A549 (cell line): ENCODE data around the gene IFFO2. TPM values are rescaled to one million over a fixed set of nuclear protein-coding genes. Genes with fewer than 3 reads are reported as not detected.

ENCODE experiments used
- ATAC-seq, 2 experiments: fragments of 200-7000 bp in 1 of 2; fragments of >200 bp in 1 of 2; cut with Nextera tagmentation in 1 of 2; cut with Tn5 transposase in 1 of 2; 3 replicates each; pipeline versions ENCODE4 v1.8.0 to v1.9.1; 2018 to 2020; ENCODE audit warnings: mild to moderate bottlenecking in 1 of 2, moderate library complexity in 1 of 2
- CTCF ChIA-PET: fragments of 300-600 bp; sonication (Branson Sonifier 250); formaldehyde crosslinking; extraction: SDS; loops from one replicate; lab custom pipeline; 2021; ENCODE audit warnings: antibody characterized with exemption, inconsistent platforms; lab: Yijun Ruan, JAX
- POLR2A ChIA-PET: fragments of 350-600 bp; formaldehyde crosslinking; extraction: SDS; loops from one replicate; lab custom pipeline; 2021; ENCODE audit warnings: antibody characterized with exemption, inconsistent platforms; lab: Yijun Ruan, JAX
- DNase-seq, 2 experiments: peaks; one replicate each; pipeline versions ENCODE4 v3.0.0 to v3.0.0-alpha.2; 2011 to 2016; ENCODE audit warnings: low read depth in 1 of 2, low spot score in 1 of 2
- FAIRE-seq: peaks from 2 replicates; lab custom pipeline; 2011; peaks lifted over from hg19 to GRCh38; lab: Jason Lieb, UNC
- H3K27ac ChIP-seq, 2 experiments: fragments of >200 bp; sonication (Bioruptor Twin); formaldehyde crosslinking; 3 replicates each; pipeline ENCODE4 v1.5.1; 2016 to 2017
- H3K4me1 ChIP-seq: fragments of >200 bp; sonication (Bioruptor Twin); formaldehyde crosslinking; 3 replicates; pipeline ENCODE4 v1.6.1; 2016
- H3K4me2 ChIP-seq: fragments of >200 bp; sonication (Bioruptor Twin); formaldehyde crosslinking; 3 replicates; pipeline ENCODE4 v1.6.1; 2016
- H3K4me3 ChIP-seq: fragments of >200 bp; sonication (Bioruptor Twin); formaldehyde crosslinking; 3 replicates; pipeline ENCODE4 v1.5.1; 2016
- H3K9me3 ChIP-seq: fragments of >200 bp; sonication (Bioruptor Twin); formaldehyde crosslinking; 3 replicates; pipeline ENCODE4 v1.6.1; 2016
- BCL3 ChIP-seq: fragments of >200 bp; sonication (Bioruptor Twin); formaldehyde crosslinking; IDR thresholded peaks from 3 replicates; pipeline ENCODE4 v1.6.1; 2016
- CBX2 ChIP-seq: fragments of 200-600 bp; sonication (generic); IDR thresholded peaks from 2 replicates; pipeline ENCODE4 v1.6.1; 2016; ENCODE audit warnings: low read depth, mild to moderate bottlenecking, borderline replicate concordance
- CBX8 ChIP-seq: fragments of 200-600 bp; sonication (generic); IDR thresholded peaks from 2 replicates; pipeline ENCODE4 v1.6.1; 2016
- CEBPB ChIP-seq, 2 experiments: fragments of >200 bp in 1 of 2; sonication (Bioruptor Twin) in 1 of 2; formaldehyde crosslinking in 1 of 2; IDR thresholded peaks; 2 replicates each; pipeline ENCODE4 v1.6.1; 2012 to 2016
- CTCF ChIP-seq: fragments of >200 bp; sonication (Bioruptor Twin); formaldehyde crosslinking; IDR thresholded peaks from 3 replicates; pipeline ENCODE4 v1.5.1; 2016
- ESRRA ChIP-seq: fragments of 150-350 bp; IDR thresholded peaks from 2 replicates; pipeline ENCODE4 v1.6.1; 2014; ENCODE audit warnings: mild to moderate bottlenecking, low read length, borderline replicate concordance
- FOSB ChIP-seq: fragments of 250-450 bp; sonication (Bioruptor Pico); IDR thresholded peaks from 2 replicates; pipeline ENCODE4 v1.5.0; 2020; ENCODE audit warnings: mild to moderate bottlenecking, moderate library complexity
- FOSL2 ChIP-seq, 2 experiments: fragments of 450-650 bp in 1 of 2; fragments of >200 bp in 1 of 2; sonication (Bioruptor Twin) in 1 of 2; formaldehyde crosslinking; IDR thresholded peaks; 2 replicates each; pipeline versions ENCODE4 v1.5.0 to v1.6.1; 2016 to 2020; ENCODE audit warnings: mild to moderate bottlenecking in 1 of 2, moderate library complexity in 1 of 2
- HDAC2 ChIP-seq: fragments of 200-600 bp; sonication (generic); IDR thresholded peaks from 2 replicates; pipeline ENCODE4 v1.6.1; 2016
- HEYL ChIP-seq: fragments of 250-450 bp; sonication (Bioruptor Pico); IDR thresholded peaks from 2 replicates; pipeline ENCODE4 v1.8.0; 2021; ENCODE audit warnings: mild to moderate bottlenecking, moderate library complexity
- HOXB13 ChIP-seq: fragments of 250-450 bp; sonication (Bioruptor Pico); IDR thresholded peaks from 2 replicates; pipeline ENCODE4 v1.5.0; 2020; ENCODE audit warnings: low read depth, mild to moderate bottlenecking, moderate library complexity
- HOXB5 ChIP-seq: fragments of 250-450 bp; sonication (Bioruptor Pico); IDR thresholded peaks from 2 replicates; pipeline ENCODE4 v1.5.0; 2020; ENCODE audit warnings: mild to moderate bottlenecking, moderate library complexity
- JUN ChIP-seq, 2 experiments: fragments of >200 bp; sonication (Bioruptor Twin); formaldehyde crosslinking; IDR thresholded peaks; 2 replicates in 1 of 2; 3 replicates in 1 of 2; pipeline ENCODE4 v1.6.1; 2016 to 2017
- MAZ ChIP-seq: fragments of 150-350 bp; IDR thresholded peaks from 2 replicates; pipeline ENCODE4 v1.6.1; 2014; ENCODE audit warnings: antibody characterized with exemption, low read depth, low read length, borderline replicate concordance
- NFE2L2 ChIP-seq: fragments of 150-350 bp; conservative IDR thresholded peaks from 2 replicates; pipeline ENCODE4 v1.6.1; 2014; ENCODE audit warnings: low read length
- PHF8 ChIP-seq: fragments of 200-600 bp; sonication (generic); IDR thresholded peaks from 2 replicates; pipeline ENCODE4 v1.6.1; 2016; ENCODE audit warnings: low read depth, mild to moderate bottlenecking, antibody characterized with exemption, moderate library complexity, borderline replicate concordance
- POLR2AphosphoS2 ChIP-seq: conservative IDR thresholded peaks from 2 replicates; pipeline ENCODE4 v1.6.1; 2012; ENCODE audit warnings: low read length, improper control_type of control experiment, inconsistent platforms
- RARB ChIP-seq: fragments of 250-450 bp; sonication (Bioruptor Pico); IDR thresholded peaks from 2 replicates; pipeline ENCODE4 v1.8.0; 2021; ENCODE audit warnings: mild to moderate bottlenecking, moderate library complexity
- ZFP36 ChIP-seq: fragments of 450-650 bp; IDR thresholded peaks from 2 replicates; pipeline ENCODE4 v1.6.1; 2014; ENCODE audit warnings: borderline replicate concordance; ENCODE audit not compliant: partially characterized antibody
- ZSCAN20 ChIP-seq: fragments of 250-450 bp; sonication (Bioruptor Pico); IDR thresholded peaks from 2 replicates; pipeline ENCODE4 v1.8.0; 2022; ENCODE audit warnings: mild to moderate bottlenecking, moderate library complexity
- WGBS: methylation state at CpG from one replicate; pipeline ENCODE4 v1.1.6; 2017; ENCODE audit errors: missing lambda C conversion rate; 5-methylcytosine and 5-hydroxymethylcytosine counted together
- polyA plus RNA-seq, 4 experiments: library from polyadenylated mRNA; depleted of rRNA in 3 of 4; stranded (reverse); fragments of >200 nt; fragmentation: RNase III in 1 of 4; extraction: RNeasy Plus Mini Kit Qiagen cat#74134 plus additional on column Dnase treatment in 1 of 4; gene quantifications; 2 replicates in 3 of 4; 3 replicates in 1 of 4; pipeline ENCODE4 v1.2.3, GENCODE V29; 2011 to 2017
- TF ChIP-seq, protein P1 (sequence below): IDR thresholded peaks from 2 replicates; pipeline ENCODE4 v1.6.1; 2012; ENCODE audit warnings: low read depth, borderline replicate concordance
- TF ChIP-seq, protein P2 (sequence below): fragments of 450-650 bp; IDR thresholded peaks from 2 replicates; pipeline ENCODE4 v1.6.1; 2014; ENCODE audit warnings: antibody characterized with exemption

Gene IFFO2
- polyA plus RNA-seq, 2 of the 4 experiments (the other 2 are of a cell fraction), result 24.3 to 53.9 TPM

DNA sequence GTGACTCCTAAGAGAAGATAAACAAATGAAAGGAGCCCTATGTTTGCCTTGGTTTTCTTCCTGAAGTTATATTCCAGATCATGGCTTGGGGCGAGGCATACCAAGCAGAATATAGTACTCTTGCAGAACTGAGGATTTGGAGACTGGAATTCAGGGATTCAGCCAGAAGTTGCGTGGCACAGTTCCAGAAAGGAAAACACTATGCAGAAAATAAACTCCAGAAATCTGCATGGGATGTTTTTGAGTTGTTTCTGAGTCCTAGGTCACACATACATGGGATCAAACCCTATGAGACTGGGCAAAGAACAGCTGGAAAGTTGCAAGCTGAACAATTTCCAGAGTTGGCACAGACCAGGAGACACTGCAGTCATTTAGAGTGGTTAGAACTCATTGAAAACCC is 42.9 kb upstream of the IFFO2 start (continued):
- TF ChIP-seq ESRRA, result no peak

GRCh38 chr1:18998016-18998724 is 41.7 kb upstream of the IFFO2 start:
- Histone ChIP-seq H3K9me3 (peaks cover 21% of the 10 kb centered on the region; the same call in 2 of the 3 replicates), H3K27ac (peak overlapping the region in 1 of 2 experiments; percentile 43; a peak in 1 of 6 replicates), H3K4me1 (no peaks in the 10 kb centered on the region), H3K4me3 (no peak overlapping the region), H3K4me2 (no peak overlapping the region)
- no peak for FAIRE-seq
- TF ChIP-seq HOXB13 (CRISPR knock-in tag), result no peak
- TF ChIP-seq RARB (CRISPR knock-in tag), result no peak
- no peak for TF ChIP-seq HOXB5
- no peak for TF ChIP-seq HEYL (CRISPR knock-in tag)
- TF ChIP-seq, protein P1, sequence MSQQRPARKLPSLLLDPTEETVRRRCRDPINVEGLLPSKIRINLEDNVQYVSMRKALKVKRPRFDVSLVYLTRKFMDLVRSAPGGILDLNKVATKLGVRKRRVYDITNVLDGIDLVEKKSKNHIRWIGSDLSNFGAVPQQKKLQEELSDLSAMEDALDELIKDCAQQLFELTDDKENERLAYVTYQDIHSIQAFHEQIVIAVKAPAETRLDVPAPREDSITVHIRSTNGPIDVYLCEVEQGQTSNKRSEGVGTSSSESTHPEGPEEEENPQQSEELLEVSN, result no peak
- no peak for TF ChIP-seq ZSCAN20 (CRISPR knock-in tag)
- 84% methylated on average over 9 of the region's 9 CpGs for WGBS
- CTCF ChIA-PET, result no interaction called here
- POLR2A ChIA-PET, result no interaction called here
- DNase-seq, result no peak
- no peak for ATAC-seq

DNA sequence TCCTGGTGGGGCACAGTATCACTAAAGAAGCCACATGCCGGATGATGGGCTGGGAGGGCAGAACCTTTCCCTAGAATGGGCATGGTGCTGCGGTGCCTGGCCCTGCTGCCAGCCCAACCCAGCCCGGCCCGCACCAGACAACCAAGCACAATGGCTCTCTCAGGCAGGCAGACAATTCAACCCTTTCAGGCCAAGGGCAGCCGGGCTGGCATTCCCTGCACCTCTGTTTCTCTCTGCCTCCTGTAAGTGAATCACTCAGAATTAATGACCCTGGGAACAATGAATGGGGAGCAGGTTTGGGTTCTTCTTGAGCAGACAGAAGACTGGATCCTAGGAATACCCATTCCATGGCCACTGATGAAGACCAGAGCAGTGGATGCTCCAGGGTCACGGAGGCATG is 41.0 kb upstream of the IFFO2 start:
- TF ChIP-seq HEYL (CRISPR knock-in tag) (no peak), ZFP36 (no peak), CTCF (no peak), POLR2AphosphoS2 (no peak), HDAC2 (no peak), JUN (IDR thresholded peaks at IDR 0.05) (no peak), NFE2L2 (no peak), ESRRA (no peak), CBX2 (no peak), CBX8 (no peak), MAZ (no peak), BCL3 (no peak), CEBPB (IDR thresholded peaks at IDR 0.05) (no peak)
- Histone ChIP-seq H3K4me2 (no peak overlapping the region), H3K27ac (no peak overlapping the region), H3K9me3 (peaks cover 18% of the 10 kb centered on the region; the same call in 2 of the 3 replicates), H3K4me3 (no peak overlapping the region), H3K4me1 (no peaks in the 10 kb centered on the region)
- no peak for ATAC-seq
- FAIRE-seq, result no peak
- WGBS, result 86% methylated on average over 3 of the region's 6 CpGs
- CTCF ChIA-PET, result no interaction called here
- POLR2A ChIA-PET, result no interaction called here
- DNase-seq, result no peak

- Histone ChIP-seq H3K27ac (no peak overlapping the region), H3K4me1 (no peaks in the 10 kb centered on the region), H3K9me3 (peaks cover 14% of the 10 kb centered on the region; the same call in 2 of the 3 replicates), H3K4me2 (no peak overlapping the region), H3K4me3 (no peak overlapping the region)
- WGBS, result 83% methylated on average over 6 of the region's 6 CpGs
- no peak for ATAC-seq
- no peak for FAIRE-seq
- ChIA-PET POLR2A (no interaction called here), CTCF (no interaction called here)
- DNase-seq, result no peak
- TF ChIP-seq PHF8 (no peak), FOSL2 (IDR thresholded peaks at IDR 0.05) (no peak), FOSL2 (CRISPR knock-in tag; IDR thresholded peaks at IDR 0.05) (no peak), JUN (IDR thresholded peaks at IDR 0.05) (no peak), FOSB (CRISPR knock-in tag) (no peak), HEYL (CRISPR knock-in tag) (no peak), CTCF (no peak), CEBPB (IDR thresholded peaks at IDR 0.05) (no peak), ZFP36 (no peak), HOXB13 (CRISPR knock-in tag) (no peak)
- TF ChIP-seq, protein P2, sequence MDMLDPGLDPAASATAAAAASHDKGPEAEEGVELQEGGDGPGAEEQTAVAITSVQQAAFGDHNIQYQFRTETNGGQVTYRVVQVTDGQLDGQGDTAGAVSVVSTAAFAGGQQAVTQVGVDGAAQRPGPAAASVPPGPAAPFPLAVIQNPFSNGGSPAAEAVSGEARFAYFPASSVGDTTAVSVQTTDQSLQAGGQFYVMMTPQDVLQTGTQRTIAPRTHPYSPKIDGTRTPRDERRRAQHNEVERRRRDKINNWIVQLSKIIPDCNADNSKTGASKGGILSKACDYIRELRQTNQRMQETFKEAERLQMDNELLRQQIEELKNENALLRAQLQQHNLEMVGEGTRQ, result no peak
- TF ChIP-seq, protein P1, result no peak
These were observed 40.2 kb upstream of the IFFO2 start for GRCh38 chr1:18996548-18997177.
